Heart left ventricle (tissue), 16 donors: ENCODE measurements around the gene ATXN2. TPM values are rescaled to one million over a fixed set of nuclear protein-coding genes. Genes with fewer than 3 reads are reported as not detected.
A peak's percentile ranks its signal among the peaks of the same experiment; 100 is the strongest.

Source experiments
- ATAC-seq, 4 donors: fragments of 200-7000 bp; cut with Tn5 transposase; one replicate each; pipeline ENCODE4 v1.9.1; 2020 to 2022; ENCODE audit warnings: moderate library complexity in 4 of 4, mild to moderate bottlenecking in 3 of 4, moderate number of reproducible peaks in 1 of 4
- DNase-seq, 5 donors: peaks; one replicate each; pipeline ENCODE4 v3.0.0-alpha.2; 2020
- H3K27ac ChIP-seq, 12 donors: fragments of 200-600 bp; sonication (generic) in 4 of 12; one replicate each; pipeline versions ENCODE4 v1.5.0 to v1.8.0; 2016 to 2022; ENCODE audit warnings: mild to moderate bottlenecking in 2 of 12
- H3K27me3 ChIP-seq, 9 donors: fragments of 200-600 bp; sonication (generic) in 2 of 9; one replicate each; pipeline versions ENCODE4 v1.5.1 to v1.8.0; 2016 to 2022; ENCODE audit warnings: mild to moderate bottlenecking in 3 of 9
- H3K36me3 ChIP-seq, 9 donors: fragments of 200-600 bp; sonication (generic) in 2 of 9; one replicate each; pipeline versions ENCODE4 v1.5.0 to v1.8.0; 2018 to 2022; ENCODE audit warnings: mild to moderate bottlenecking in 2 of 9
- H3K4me1 ChIP-seq, 12 donors: fragments of 200-600 bp; sonication (generic) in 4 of 12; one replicate each; pipeline versions ENCODE4 v1.5.0 to v1.8.0; 2016 to 2022; ENCODE audit warnings: mild to moderate bottlenecking in 3 of 12
- H3K4me3 ChIP-seq, 12 donors: fragments of 200-600 bp; sonication (generic) in 4 of 12; one replicate each; pipeline versions ENCODE4 v1.5.0 to v1.8.0; 2017 to 2022; ENCODE audit warnings: mild to moderate bottlenecking in 9 of 12, moderate library complexity in 4 of 12
- H3K9me3 ChIP-seq, 12 donors: fragments of 200-600 bp; sonication (generic) in 4 of 12; one replicate each; pipeline versions ENCODE4 v1.5.0 to v1.8.0; 2016 to 2022; ENCODE audit warnings: mild to moderate bottlenecking in 1 of 12
- CTCF ChIP-seq, 12 donors: fragments of 200-600 bp; sonication (generic) in 4 of 12; IDR thresholded peaks; one replicate each; pipeline versions ENCODE4 v1.5.0 to v1.8.0; 2018 to 2022; ENCODE audit warnings: antibody characterized with exemption in 12 of 12, mild to moderate bottlenecking in 5 of 12
- POLR2A ChIP-seq, 2 donors: fragments of 450-650 bp; IDR thresholded peaks; one replicate each; pipeline ENCODE4 v1.6.1; 2017; ENCODE audit warnings: antibody characterized with exemption in 2 of 2, mild to moderate bottlenecking in 2 of 2, moderate library complexity in 2 of 2
- WGBS, 4 donors: extraction: QIAGEN DNeasy Blood & Tissue Kit in 2 of 4; methylation state at CpG; one replicate each; pipeline versions ENCODE4 v1.1.5 to v1.1.7; 2013 to 2018; 5-methylcytosine and 5-hydroxymethylcytosine counted together
- intact Hi-C, 10 donors: fragments of 100-400 bp; cut with DNase I; formaldehyde crosslinking; loops; one replicate each; pipeline versions ENCODE4 v1.11.1 to v1.14.2; 2022
- polyA plus RNA-seq, 2 donors: library from polyadenylated mRNA; stranded (reverse); fragments of 200-250 nt; gene quantifications; one replicate each; pipeline ENCODE4 v1.2.3, GENCODE V29; 2013
- total RNA-seq, 9 donors: library from RNA; depleted of rRNA in 2 of 9; stranded (reverse); fragments of >200 nt in 2 of 9; fragmentation: NEBNext Ultra II Directional in 3 of 9; extraction: Animal tissue kit (Norgen Biotek cat#: 25700) in 3 of 9; gene quantifications; one replicate each; pipeline versions ENCODE4 v1.1.0 to v1.2.4, GENCODE V29; 2016 to 2023
- donor health status: ischemic (EF 13 %, LVEDD 7.1; RV severe dilation, severe dysfunction).
- donor health status: healthy with polysubstance abuse.
- donor health status: DM: no; HTN: yes; CAD: no.
- donor health status: DM: no; HTN: no; CAD: no.
- donor health status: ischemic (EF 25% LVEDD 6.9; RV normal size, moderate dysfunction).
- donor health status: ischemic (EF 25% LVEDD 5.7; RV mildly dilated, moderate dysfunction).
- donor health status: healthy.
- donor health status: DM: yes; HTN: yes; CAD: no.
- donor health status: ischemic (EF 35%, LVEDD 5.7; RV mildly dilated, moderate dysfunction).
- donor health status: nonischemic (EF 11% LVEDD 7.7; RV severe dilation, severe dysfunction).
- donor health status: DM: yes; HTN: yes; CAD: no.
- donor health status: PGD.
- donor health status: ischemic (EF 29% LVEDD 5.4; RV normal size, mild dysfunction).
- donor health status: nonischemic (EF 23%, LVEDD 6.1; RV moderate dilation, normal function).

Gene ATXN2
- total and polyA plus RNA-seq, 11 donors = 23.6 to 59.3 (median 46.8) TPM

DNA sequence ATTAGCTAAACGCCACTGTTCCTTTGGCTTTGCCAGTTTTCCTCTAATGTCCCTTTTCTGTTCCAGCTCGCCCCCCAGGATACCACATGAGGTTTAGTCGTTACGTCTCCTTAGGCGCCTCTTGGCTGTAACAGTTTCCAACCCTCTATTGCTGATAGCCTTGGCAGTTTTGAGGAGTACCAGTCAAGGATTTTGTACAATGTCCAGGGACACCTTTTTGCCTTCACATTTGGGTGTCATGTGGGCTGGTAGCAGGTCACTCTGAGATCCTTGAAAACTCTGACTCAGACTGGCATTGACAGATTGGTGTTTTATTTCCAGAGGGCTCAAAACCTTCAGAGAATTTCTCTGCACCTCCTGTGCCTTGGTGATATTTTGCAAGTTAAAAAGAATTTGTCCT, 179.3 kb downstream of the ATXN2 start:
- no peak overlapping the region for H3K4me3 ChIP-seq
- no peaks in the 10 kb centered on the region for H3K27me3 ChIP-seq
- ATAC-seq = peak; percentile 51 to 83 (median 68)
- intact Hi-C loops = no loop called here
- DNase-seq = no peak
- no peak for TF ChIP-seq CTCF (IDR thresholded peaks at IDR 0.05)
- TF ChIP-seq POLR2A (IDR thresholded peaks at IDR 0.05) = no peak
- peak overlapping the region in 11 of 12 donors; percentile 31 to 95 (median 63) for H3K27ac ChIP-seq
- H3K36me3 ChIP-seq = peaks cover 0 to 87% (median 46%) of the 10 kb centered on the region in 9 donors
- H3K9me3 ChIP-seq = no peaks in the 10 kb centered on the region
- peaks cover 3 to 88% (median 37%) of the 10 kb centered on the region in 12 donors for H3K4me1 ChIP-seq
- WGBS, 4 donors = 52 to 57% (median 55%) methylated on average over 5 of the region's 5 CpGs

DNA sequence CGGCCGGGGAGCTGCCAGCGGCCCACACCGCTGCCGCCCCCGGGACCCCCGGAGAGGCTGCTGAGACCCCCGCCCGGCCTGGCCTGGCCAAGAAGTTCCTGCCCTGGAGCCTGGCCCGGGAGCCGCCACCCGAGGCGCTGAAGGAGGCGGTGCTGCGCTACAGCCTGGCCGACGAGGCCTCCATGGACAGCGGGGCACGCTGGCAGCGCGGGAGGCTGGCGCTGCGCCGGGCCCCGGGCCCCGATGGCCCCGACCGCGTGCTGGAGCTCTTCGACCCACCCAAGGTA, 180.6 kb downstream of the ATXN2 start:
- TF ChIP-seq POLR2A (IDR thresholded peaks at IDR 0.05) (no peak), CTCF (IDR thresholded peaks at IDR 0.05) (no peak)
- no peaks in the 10 kb centered on the region for H3K27me3 ChIP-seq
- ATAC-seq (no peak), DNase-seq (no peak)
- H3K36me3 ChIP-seq = peaks cover 0 to 75% (median 46%) of the 10 kb centered on the region in 9 donors
- no peaks in the 10 kb centered on the region for H3K9me3 ChIP-seq
- intact Hi-C loops = no loop called here
- H3K27ac ChIP-seq = peak overlapping the region in 7 of 12 donors; percentile 41 to 95 (median 74)
- H3K4me3 ChIP-seq = no peak overlapping the region
- peaks cover 7 to 88% (median 37%) of the 10 kb centered on the region in 12 donors for H3K4me1 ChIP-seq
- WGBS, 4 donors = 91 to 95% (median 93%) methylated on average over 12 to 30 of the region's 30 CpGs

- H3K4me3 ChIP-seq = no peak overlapping the region
- no peaks in the 10 kb centered on the region for H3K27me3 ChIP-seq
- no peaks in the 10 kb centered on the region for H3K9me3 ChIP-seq
- peaks cover 10 to 88% (median 41%) of the 10 kb centered on the region in 12 donors for H3K4me1 ChIP-seq
- ATAC-seq (no peak), DNase-seq (peak in 1 of 5 donors; percentile 76)
- 89 to 96% (median 92%) methylated on average over 37 to 67 of the region's 67 CpGs for WGBS, 4 donors
- H3K27ac ChIP-seq = peak overlapping the region in 6 of 12 donors; percentile 31 to 95 (median 78)
- H3K36me3 ChIP-seq = peaks cover 0 to 70% (median 46%) of the 10 kb centered on the region in 9 donors
- TF ChIP-seq POLR2A (IDR thresholded peaks at IDR 0.05) (no peak), CTCF (IDR thresholded peaks at IDR 0.05) (no peak)
- intact Hi-C loops = no loop called here
These were observed 181.1 kb downstream of the ATXN2 start for GRCh38 chr12:111417784-111418593.

DNA sequence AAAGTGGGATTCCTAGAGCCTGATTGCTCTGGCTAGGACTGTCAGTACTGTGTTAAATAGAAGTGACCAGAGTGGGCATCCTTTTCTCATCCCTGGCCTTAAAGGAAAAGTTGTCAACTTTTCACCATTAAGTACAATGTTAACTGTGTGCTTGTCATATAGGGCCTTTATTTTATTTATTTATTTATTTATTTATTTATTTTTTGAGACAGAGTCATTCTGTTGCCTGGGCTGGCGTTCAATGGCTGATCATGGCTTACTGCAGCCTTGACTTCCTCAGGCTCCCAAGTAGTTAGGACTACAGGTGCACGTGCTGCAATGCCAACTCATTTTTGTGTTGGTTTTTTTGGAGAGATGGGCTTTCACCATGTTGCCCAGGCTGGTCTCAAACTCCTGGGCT, 181.8 kb downstream of the ATXN2 start:
- 83 to 94% (median 92%) methylated on average over 2 of the region's 2 CpGs for WGBS, 4 donors
- peaks cover 0 to 68% (median 46%) of the 10 kb centered on the region in 9 donors for H3K36me3 ChIP-seq
- H3K4me1 ChIP-seq = peaks cover 17 to 88% (median 47%) of the 10 kb centered on the region in 12 donors
- intact Hi-C loops = no loop called here
- DNase-seq = no peak
- no peaks in the 10 kb centered on the region for H3K9me3 ChIP-seq
- no peak for TF ChIP-seq CTCF (IDR thresholded peaks at IDR 0.05)
- TF ChIP-seq POLR2A (IDR thresholded peaks at IDR 0.05) = no peak
- H3K4me3 ChIP-seq = no peak overlapping the region
- no peak for ATAC-seq
- peak overlapping the region in 4 of 12 donors; percentile 15 to 97 (median 68) for H3K27ac ChIP-seq
- H3K27me3 ChIP-seq = no peaks in the 10 kb centered on the region
